GM12878 (cell line): ENCODE measurements around the gene ADGRG1. TPM values are rescaled to one million over a fixed set of nuclear protein-coding genes. Genes with fewer than 3 reads are reported as not detected.

ENCODE experiments used
- ATAC-seq: fragments of 200-7000 bp; cut with Tn5 transposase; 3 replicates; pipeline ENCODE4 v1.9.1; 2020; ENCODE audit warnings: mild to moderate bottlenecking, moderate library complexity
- BruUV-seq: library from RNA; stranded (reverse); fragments of 400-500 nt; replicated peaks from 2 replicates; lab custom pipeline; 2021; lab: Mats Ljungman, UMichigan
- CTCF ChIA-PET: fragments of 300-600 bp; sonication (Branson Sonifier 250); formaldehyde crosslinking; extraction: SDS; loops from one replicate; lab custom pipeline; 2021; ENCODE audit warnings: inconsistent platforms; lab: Yijun Ruan, JAX
- POLR2A ChIA-PET: fragments of 350-600 bp; formaldehyde crosslinking; extraction: SDS; loops from one replicate; lab custom pipeline; 2021; ENCODE audit warnings: inconsistent platforms; lab: Charles Lee
- RAD21 ChIA-PET: fragments of 300-600 bp; sonication (Branson Sonifier 250); formaldehyde crosslinking; loops from one replicate; lab custom pipeline; 2023; ENCODE audit warnings: antibody characterized with exemption; ENCODE audit not compliant: unreplicated experiment; lab: Charles Lee
- SMC1A ChIA-PET: fragments of 300-600 bp; sonication (Branson Sonifier 250); formaldehyde crosslinking; loops from one replicate; lab custom pipeline; 2023; ENCODE audit not compliant: unreplicated experiment, uncharacterized antibody; lab: Charles Lee
- DNase-seq: peaks from one replicate; pipeline ENCODE4 v3.0.0-alpha.2; 2011; ENCODE audit warnings: low read depth, low spot score
- FAIRE-seq: peaks from 3 replicates; lab custom pipeline; 2011; peaks lifted over from hg19 to GRCh38; lab: Jason Lieb, UNC
- H2AFZ ChIP-seq: 2 replicates; pipeline ENCODE4 v1.6.0; 2011; ENCODE audit warnings: low read depth, low read length, control low read depth; ENCODE audit not compliant: control insufficient read depth
- H3K27ac ChIP-seq: 2 replicates; pipeline ENCODE4 v1.5.1; 2011; ENCODE audit warnings: control low read depth; ENCODE audit not compliant: control insufficient read depth, insufficient read depth
- H3K27me3 ChIP-seq, 2 experiments: replicated peaks in 1 of 2; 2 replicates each; pipeline versions ENCODE4 v1.6.0 to v1.6.1; 2011; ENCODE audit warnings: low read length in 1 of 2; ENCODE audit not compliant: control insufficient read depth in 2 of 2, insufficient read depth in 2 of 2
- H3K36me3 ChIP-seq, 2 experiments: 2 replicates each; pipeline ENCODE4 v1.5.1; 2011; ENCODE audit warnings: low read length in 1 of 2; ENCODE audit not compliant: control insufficient read depth in 2 of 2, insufficient read depth in 2 of 2
- H3K4me1 ChIP-seq: 2 replicates; pipeline ENCODE4 v1.6.1; 2011; ENCODE audit warnings: mild to moderate bottlenecking, low read length, moderate library complexity, mixed read lengths; ENCODE audit not compliant: control insufficient read depth, insufficient read depth
- H3K4me2 ChIP-seq: 2 replicates; pipeline ENCODE4 v1.6.0; 2011; ENCODE audit warnings: control low read depth; ENCODE audit not compliant: control insufficient read depth, insufficient read depth
- H3K4me3 ChIP-seq: fragments of 200-600 bp; sonication (generic); 2 replicates; pipeline ENCODE4 v1.5.1; 2016
- H3K79me2 ChIP-seq: 2 replicates; pipeline ENCODE4 v1.6.0; 2011; ENCODE audit warnings: low read length; ENCODE audit not compliant: control insufficient read depth, insufficient read depth
- H3K9ac ChIP-seq: 2 replicates; pipeline ENCODE4 v1.8.0; 2011; ENCODE audit warnings: low read length, control low read depth, mixed read lengths; ENCODE audit not compliant: control insufficient read depth, insufficient read depth
- H3K9me3 ChIP-seq: replicated peaks from 3 replicates; pipeline ENCODE4 v1.5.1; 2011; ENCODE audit warnings: mild to moderate bottlenecking, low read length; ENCODE audit not compliant: control insufficient read depth, insufficient read depth
- H4K20me1 ChIP-seq: 2 replicates; pipeline ENCODE4 v1.6.0; 2011; ENCODE audit not compliant: control insufficient read depth, insufficient read depth
- BMI1 ChIP-seq: fragments of 450-650 bp; IDR thresholded peaks from 2 replicates; pipeline ENCODE4 v1.6.1; 2016; ENCODE audit warnings: mild to moderate bottlenecking, moderate library complexity, borderline replicate concordance
- FOXM1 ChIP-seq: IDR thresholded peaks from 2 replicates; pipeline ENCODE4 v1.6.1; 2012; ENCODE audit warnings: low read depth, mild to moderate bottlenecking, inconsistent platforms, low read length, moderate library complexity
- HDGF ChIP-seq: fragments of 450-650 bp; IDR thresholded peaks from 2 replicates; pipeline ENCODE4 v1.6.1; 2016; ENCODE audit warnings: antibody characterized with exemption
- WRNIP1 ChIP-seq: IDR thresholded peaks from 2 replicates; pipeline ENCODE4 v1.6.1; 2011; ENCODE audit warnings: low read depth, low read length, improper control_type of control experiment, borderline replicate concordance
- WGBS: methylation state at CpG from one replicate; pipeline ENCODE4 v1.1.6; 2016; ENCODE audit warnings: low lambda C conversion rate; ENCODE audit not compliant: insufficient replicate concordance, insufficient coverage; ENCODE audit errors: missing lambda C conversion rate; 5-methylcytosine and 5-hydroxymethylcytosine counted together
- in situ Hi-C: fragments of 300-500 bp; cut with MboI; formaldehyde crosslinking; loops from 9 replicates; pipeline ENCODE4 v1.14.3; 2018; ENCODE audit warnings: mixed read lengths
- intact Hi-C: fragments of 100-400 bp; cut with micrococcal nuclease; formaldehyde crosslinking; loops from one replicate; pipeline ENCODE4 v1.14.2; 2022; ENCODE audit not compliant: unreplicated experiment
- polyA plus RNA-seq, 11 experiments: library from polyadenylated mRNA; depleted of rRNA in 4 of 11; unstranded in 6 of 11; stranded (reverse) in 5 of 11; fragments of >200 nt; fragmentation: Nextera tagmentation in 4 of 11; fragmentation: Illumina TruSeq in 1 of 11; extraction: Ambion mirVana in 4 of 11; extraction: Trizol in 1 of 11; gene quantifications; 1 replicate in 1 of 11; 2 replicates in 10 of 11; pipeline versions ENCODE4 v1.2.1 to v1.2.3, GENCODE V29; 2011 to 2016; ENCODE audit warnings: inconsistent platforms in 2 of 11, missing spikeins in 2 of 11, low read depth in 1 of 11
- total RNA-seq, 4 experiments: library from RNA; depleted of rRNA in 3 of 4; stranded (reverse); fragments of >200 nt in 3 of 4; fragmentation: Illumina TruSeq in 1 of 4; extraction: Trizol in 1 of 4; gene quantifications; 2 replicates each; pipeline versions ENCODE4 v1.2.1 to v1.2.3, GENCODE V29; 2013 to 2021
- TF ChIP-seq, protein P1 (sequence below): fragments of 450-650 bp; IDR thresholded peaks from 2 replicates; pipeline ENCODE4 v1.6.1; 2017; ENCODE audit warnings: mild to moderate bottlenecking, moderate library complexity

The ADGRG1 gene
- total and polyA plus RNA-seq, 10 of the 15 experiments (the other 5 are each of a cell fraction or from before 2014, with no cell fraction given) = 0.07 to 2.0 (median 0.75) TPM

DNA sequence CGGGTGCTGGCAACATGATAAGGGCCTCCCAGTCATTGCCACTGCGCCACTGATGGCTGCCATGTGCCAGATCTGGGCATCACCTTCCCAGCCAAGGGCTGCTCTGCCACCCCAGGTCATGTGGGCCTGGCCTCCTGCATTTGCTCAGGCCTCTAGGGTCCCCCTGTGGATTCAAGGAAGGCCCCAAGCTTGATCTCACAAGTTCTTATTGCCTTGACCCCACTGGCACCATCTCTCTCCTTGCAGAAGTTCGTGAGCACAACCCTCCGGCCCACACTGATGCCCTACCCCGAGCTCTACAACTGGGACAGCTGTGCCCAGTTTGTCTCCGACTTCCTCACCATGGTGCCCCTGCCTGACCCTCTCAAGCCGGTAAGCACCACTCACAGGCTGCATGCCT lies 71.5 kb downstream of the ADGRG1 start:
- H3K4me3 ChIP-seq = no peak overlapping the region
- CTCF ChIA-PET = no interaction called here
- no peak overlapping the region for H3K27ac ChIP-seq
- H3K36me3 ChIP-seq = no peaks in the 10 kb centered on the region
- no peak for ATAC-seq
- intact Hi-C loops = no loop called here
- H3K9me3 ChIP-seq = no peaks in the 10 kb centered on the region
- no peaks in the 10 kb centered on the region; a peak in 1 of 4 replicates for H3K27me3 ChIP-seq
- no peaks in the 10 kb centered on the region for H3K79me2 ChIP-seq
- no TSS peak for BruUV-seq
- SMC1A ChIA-PET = interaction anchor here (0.9 kb wide), 1 partner anchor 10 kb away, joined by 3 read pairs; no protein-coding TSS in a partner anchor
- no peak for FAIRE-seq
- 46% methylated on average over 7 of the region's 7 CpGs for WGBS
- TF ChIP-seq WRNIP1 = no peak
- TF ChIP-seq HDGF = no peak
- TF ChIP-seq BMI1 = no peak
- TF ChIP-seq, protein P1, sequence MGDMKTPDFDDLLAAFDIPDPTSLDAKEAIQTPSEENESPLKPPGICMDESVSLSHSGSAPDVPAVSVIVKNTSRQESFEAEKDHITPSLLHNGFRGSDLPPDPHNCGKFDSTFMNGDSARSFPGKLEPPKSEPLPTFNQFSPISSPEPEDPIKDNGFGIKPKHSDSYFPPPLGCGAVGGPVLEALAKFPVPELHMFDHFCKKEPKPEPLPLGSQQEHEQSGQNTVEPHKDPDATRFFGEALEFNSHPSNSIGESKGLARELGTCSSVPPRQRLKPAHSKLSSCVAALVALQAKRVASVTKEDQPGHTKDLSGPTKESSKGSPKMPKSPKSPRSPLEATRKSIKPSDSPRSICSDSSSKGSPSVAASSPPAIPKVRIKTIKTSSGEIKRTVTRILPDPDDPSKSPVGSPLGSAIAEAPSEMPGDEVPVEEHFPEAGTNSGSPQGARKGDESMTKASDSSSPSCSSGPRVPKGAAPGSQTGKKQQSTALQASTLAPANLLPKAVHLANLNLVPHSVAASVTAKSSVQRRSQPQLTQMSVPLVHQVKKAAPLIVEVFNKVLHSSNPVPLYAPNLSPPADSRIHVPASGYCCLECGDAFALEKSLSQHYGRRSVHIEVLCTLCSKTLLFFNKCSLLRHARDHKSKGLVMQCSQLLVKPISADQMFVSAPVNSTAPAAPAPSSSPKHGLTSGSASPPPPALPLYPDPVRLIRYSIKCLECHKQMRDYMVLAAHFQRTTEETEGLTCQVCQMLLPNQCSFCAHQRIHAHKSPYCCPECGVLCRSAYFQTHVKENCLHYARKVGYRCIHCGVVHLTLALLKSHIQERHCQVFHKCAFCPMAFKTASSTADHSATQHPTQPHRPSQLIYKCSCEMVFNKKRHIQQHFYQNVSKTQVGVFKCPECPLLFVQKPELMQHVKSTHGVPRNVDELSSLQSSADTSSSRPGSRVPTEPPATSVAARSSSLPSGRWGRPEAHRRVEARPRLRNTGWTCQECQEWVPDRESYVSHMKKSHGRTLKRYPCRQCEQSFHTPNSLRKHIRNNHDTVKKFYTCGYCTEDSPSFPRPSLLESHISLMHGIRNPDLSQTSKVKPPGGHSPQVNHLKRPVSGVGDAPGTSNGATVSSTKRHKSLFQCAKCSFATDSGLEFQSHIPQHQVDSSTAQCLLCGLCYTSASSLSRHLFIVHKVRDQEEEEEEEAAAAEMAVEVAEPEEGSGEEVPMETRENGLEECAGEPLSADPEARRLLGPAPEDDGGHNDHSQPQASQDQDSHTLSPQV = no peak
- TF ChIP-seq FOXM1 = no peak
- RAD21 ChIA-PET = interaction anchor here (0.8 kb wide), 1 partner anchor 26 kb away, joined by 5 read pairs; no protein-coding TSS in a partner anchor
- H2AFZ ChIP-seq = no peak overlapping the region
- POLR2A ChIA-PET = no interaction called here
- H4K20me1 ChIP-seq = no peaks in the 10 kb centered on the region
- no peak for DNase-seq
- no peak overlapping the region for H3K9ac ChIP-seq
- no peaks in the 10 kb centered on the region for H3K4me1 ChIP-seq
- in situ Hi-C loops = no loop called here
- no peak overlapping the region for H3K4me2 ChIP-seq
